ENCODE data around the gene FAM229B.
"Not testable (repeated sequence)": the region's sequence is repeated elsewhere in the genome, so short reads cannot be mapped to it uniquely, and the experiment has no call there.

FAM229B gene

GRCh38 chr6:112062966-112063365 lies 24.4 kb upstream of the FAM229B start:
- Histone ChIP-seq H3K9me3 (no peaks in the 10 kb centered on the region), H3K9ac (no peak overlapping the region), H3K4me3 (no peak overlapping the region), H3K27ac (no peak overlapping the region), H4K20me1 (no peaks in the 10 kb centered on the region), H3K36me3 (no peaks in the 10 kb centered on the region), H3K4me1 (no peaks in the 10 kb centered on the region), H3K27me3 (no peaks in the 10 kb centered on the region), H3K4me2 (no peak overlapping the region)
- no peak for TF ChIP-seq Cebpa-rat (IDR thresholded peaks at IDR 0.05)

- TF ChIP-seq Cebpa-rat (IDR thresholded peaks at IDR 0.05) = no peak
- Histone ChIP-seq H4K20me1 (no peaks in the 10 kb centered on the region), H3K4me3 (no peak overlapping the region), H3K27ac (no peak overlapping the region), H3K36me3 (peaks cover 3% of the 10 kb centered on the region; the same call in 1 of the 2 replicates), H3K9me3 (no peaks in the 10 kb centered on the region), H3K9ac (no peak overlapping the region), H3K4me2 (no peak overlapping the region), H3K27me3 (no peaks in the 10 kb centered on the region), H3K4me1 (no peaks in the 10 kb centered on the region)
These were observed 21.9 kb upstream of the FAM229B start for GRCh38 chr6:112065426-112065986.

GRCh38 chr6:112066606-112067005 lies 20.8 kb upstream of the FAM229B start:
- Histone ChIP-seq H3K9me3 (no peaks in the 10 kb centered on the region), H3K4me1 (no peaks in the 10 kb centered on the region), H3K36me3 (peaks cover 7% of the 10 kb centered on the region; the same call in 1 of the 2 replicates), H3K9ac (no peak overlapping the region), H3K27ac (no peak overlapping the region), H3K4me2 (no peak overlapping the region), H3K27me3 (no peaks in the 10 kb centered on the region), H4K20me1 (no peaks in the 10 kb centered on the region), H3K4me3 (no peak overlapping the region)
- TF ChIP-seq Cebpa-rat (IDR thresholded peaks at IDR 0.05) = no peak

GRCh38 chr6:112081569-112081968 lies 5.8 kb upstream of the FAM229B start:
- H3K36me3 ChIP-seq = peaks cover 19% of the 10 kb centered on the region
- H3K4me3 ChIP-seq = no peak overlapping the region
- no peak overlapping the region for H3K27ac ChIP-seq
- no peak overlapping the region for H3K9ac ChIP-seq
- no peak overlapping the region for H3K4me2 ChIP-seq
- TF ChIP-seq Cebpa-rat (IDR thresholded peaks at IDR 0.05) = no peak
- no peaks in the 10 kb centered on the region for H3K9me3 ChIP-seq
- no peaks in the 10 kb centered on the region for H3K27me3 ChIP-seq
- H3K4me1 ChIP-seq = peaks cover 6% of the 10 kb centered on the region
- no peaks in the 10 kb centered on the region for H4K20me1 ChIP-seq

- H3K27me3 ChIP-seq = no peaks in the 10 kb centered on the region
- TF ChIP-seq Cebpa-rat (IDR thresholded peaks at IDR 0.05) = no peak
- no peak overlapping the region for H3K27ac ChIP-seq
- H3K4me1 ChIP-seq = peaks cover 16% of the 10 kb centered on the region
- no peaks in the 10 kb centered on the region for H4K20me1 ChIP-seq
- peaks cover 14% of the 10 kb centered on the region for H3K36me3 ChIP-seq
- no peak overlapping the region for H3K4me3 ChIP-seq
- H3K9me3 ChIP-seq = no peaks in the 10 kb centered on the region
- no peak overlapping the region for H3K9ac ChIP-seq
- H3K4me2 ChIP-seq = no peak overlapping the region
These were observed 1.9 kb upstream of the FAM229B start for GRCh38 chr6:112085286-112086065.

GRCh38 chr6:112086744-112087135 lies 651 bp upstream of the FAM229B start:
- Histone ChIP-seq H3K36me3 (peaks cover 9% of the 10 kb centered on the region), H3K9me3 (no peaks in the 10 kb centered on the region), H3K9ac (peak overlapping the region; percentile 87), H3K4me2 (peak overlapping the region; percentile 63), H3K27ac (peak overlapping the region; percentile 80), H4K20me1 (no peaks in the 10 kb centered on the region), H3K4me3 (peak overlapping the region; percentile 87), H3K4me1 (peaks cover 16% of the 10 kb centered on the region), H3K27me3 (no peaks in the 10 kb centered on the region)
- no peak for TF ChIP-seq Cebpa-rat (IDR thresholded peaks at IDR 0.05)

- no peak overlapping the region for H3K27ac ChIP-seq
- TF ChIP-seq Cebpa-rat (IDR thresholded peaks at IDR 0.05) = no peak
- H3K4me3 ChIP-seq = peak overlapping the region; percentile 87
- no peaks in the 10 kb centered on the region for H3K9me3 ChIP-seq
- peaks cover 9% of the 10 kb centered on the region for H3K36me3 ChIP-seq
- H3K9ac ChIP-seq = peak overlapping the region; percentile 87; the same call in 1 of the 2 replicates
- H3K27me3 ChIP-seq = no peaks in the 10 kb centered on the region
- peaks cover 16% of the 10 kb centered on the region for H3K4me1 ChIP-seq
- H3K4me2 ChIP-seq = peak overlapping the region; percentile 78
- H4K20me1 ChIP-seq = no peaks in the 10 kb centered on the region
These were observed 525 bp downstream of the FAM229B start for GRCh38 chr6:112087916-112088315.

- no peak overlapping the region for H3K4me2 ChIP-seq
- H3K36me3 ChIP-seq = peaks cover 5% of the 10 kb centered on the region; the same call in 1 of the 2 replicates
- no peak for TF ChIP-seq Cebpa-rat (IDR thresholded peaks at IDR 0.05)
- H4K20me1 ChIP-seq = no peaks in the 10 kb centered on the region
- H3K9me3 ChIP-seq = no peaks in the 10 kb centered on the region
- H3K27me3 ChIP-seq = no peaks in the 10 kb centered on the region
- H3K9ac ChIP-seq = no peak overlapping the region
- H3K27ac ChIP-seq = no peak overlapping the region
- H3K4me1 ChIP-seq = no peaks in the 10 kb centered on the region
- no peak overlapping the region for H3K4me3 ChIP-seq
These were observed 9.5 kb downstream of the FAM229B start for GRCh38 chr6:112096901-112097300.

- no peak overlapping the region for H3K9ac ChIP-seq
- H3K4me3 ChIP-seq = no peak overlapping the region
- peaks cover 5% of the 10 kb centered on the region; the same call in 1 of the 2 replicates for H3K36me3 ChIP-seq
- no peak overlapping the region for H3K27ac ChIP-seq
- H4K20me1 ChIP-seq = no peaks in the 10 kb centered on the region
- no peaks in the 10 kb centered on the region for H3K27me3 ChIP-seq
- no peaks in the 10 kb centered on the region for H3K4me1 ChIP-seq
- no peak for TF ChIP-seq Cebpa-rat (IDR thresholded peaks at IDR 0.05)
- no peaks in the 10 kb centered on the region for H3K9me3 ChIP-seq
- H3K4me2 ChIP-seq = no peak overlapping the region
These were observed 13.2 kb downstream of the FAM229B start for GRCh38 chr6:112100561-112100960.

GRCh38 chr6:112106026-112106425 lies 18.6 kb downstream of the FAM229B start:
- H3K9me3 ChIP-seq, H3K27me3 ChIP-seq, H3K4me3 ChIP-seq, H3K4me2 ChIP-seq, H4K20me1 ChIP-seq, H3K36me3 ChIP-seq, H3K27ac ChIP-seq, H3K9ac ChIP-seq, H3K4me1 ChIP-seq: not testable (repeated sequence)
